ENCODE results near the gene PET117.
A peak's percentile ranks its signal among the peaks of the same experiment; 100 is the strongest.

Gene PET117

DNA sequence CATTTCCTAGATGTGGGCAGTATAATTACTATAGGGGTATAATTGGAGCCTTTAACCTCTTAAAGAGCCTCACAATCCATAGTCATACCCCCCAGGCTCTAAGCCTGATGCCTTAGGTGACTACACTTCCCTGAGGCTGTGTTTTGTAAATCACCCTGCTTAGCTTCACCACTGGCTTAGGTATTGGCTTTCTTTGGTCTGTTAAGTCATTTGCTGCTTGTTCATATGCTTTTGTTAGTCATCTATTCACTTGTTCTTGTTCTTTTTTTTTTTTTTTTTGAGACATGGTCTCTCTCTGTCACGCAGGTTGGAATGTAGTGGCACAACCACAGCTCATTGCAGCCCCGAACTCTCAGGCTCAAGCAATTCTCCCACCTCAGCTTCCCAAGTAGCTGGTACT lies 26.7 kb downstream of the PET117 start:
- TF ChIP-seq, protein P1, sequence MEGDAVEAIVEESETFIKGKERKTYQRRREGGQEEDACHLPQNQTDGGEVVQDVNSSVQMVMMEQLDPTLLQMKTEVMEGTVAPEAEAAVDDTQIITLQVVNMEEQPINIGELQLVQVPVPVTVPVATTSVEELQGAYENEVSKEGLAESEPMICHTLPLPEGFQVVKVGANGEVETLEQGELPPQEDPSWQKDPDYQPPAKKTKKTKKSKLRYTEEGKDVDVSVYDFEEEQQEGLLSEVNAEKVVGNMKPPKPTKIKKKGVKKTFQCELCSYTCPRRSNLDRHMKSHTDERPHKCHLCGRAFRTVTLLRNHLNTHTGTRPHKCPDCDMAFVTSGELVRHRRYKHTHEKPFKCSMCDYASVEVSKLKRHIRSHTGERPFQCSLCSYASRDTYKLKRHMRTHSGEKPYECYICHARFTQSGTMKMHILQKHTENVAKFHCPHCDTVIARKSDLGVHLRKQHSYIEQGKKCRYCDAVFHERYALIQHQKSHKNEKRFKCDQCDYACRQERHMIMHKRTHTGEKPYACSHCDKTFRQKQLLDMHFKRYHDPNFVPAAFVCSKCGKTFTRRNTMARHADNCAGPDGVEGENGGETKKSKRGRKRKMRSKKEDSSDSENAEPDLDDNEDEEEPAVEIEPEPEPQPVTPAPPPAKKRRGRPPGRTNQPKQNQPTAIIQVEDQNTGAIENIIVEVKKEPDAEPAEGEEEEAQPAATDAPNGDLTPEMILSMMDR (conservative IDR thresholded peaks at IDR 0.05; ENCODE audit: low read depth, low read length), result no peak

DNA sequence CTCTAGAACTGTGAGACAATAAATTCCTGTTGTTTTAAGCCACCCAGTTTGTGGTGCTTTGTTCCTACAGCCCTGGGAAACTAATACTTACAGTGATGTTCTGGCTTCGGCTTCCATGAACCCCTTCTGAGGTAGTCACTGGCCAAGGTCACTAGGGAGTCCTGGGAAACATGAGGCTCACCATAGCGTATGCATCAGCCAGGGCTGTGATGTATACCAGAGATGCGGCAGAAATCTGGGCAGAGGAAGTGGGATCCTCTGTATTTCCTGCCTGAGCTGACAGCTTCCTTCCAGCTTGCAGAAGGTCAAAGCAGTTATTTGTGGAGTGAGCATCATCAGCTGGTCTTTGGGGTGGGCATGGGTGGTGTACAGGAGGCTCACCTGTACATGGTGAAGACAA lies 27.9 kb downstream of the PET117 start:
- peak; percentile 57 for DNase-seq (ENCODE audit: low read depth)
- H3K4me3 ChIP-seq (ENCODE audit: low read depth, low read length), result no peak overlapping the region
- TF ChIP-seq, protein P1 (conservative IDR thresholded peaks at IDR 0.05; ENCODE audit: low read depth, low read length), result no peak

More for the DNA sequence above, 26.7 kb downstream of the PET117 start:
- H3K4me3 ChIP-seq (ENCODE audit: low read depth, low read length), result no peak overlapping the region
- DNase-seq (ENCODE audit: low read depth), result peak; percentile 5

DNA sequence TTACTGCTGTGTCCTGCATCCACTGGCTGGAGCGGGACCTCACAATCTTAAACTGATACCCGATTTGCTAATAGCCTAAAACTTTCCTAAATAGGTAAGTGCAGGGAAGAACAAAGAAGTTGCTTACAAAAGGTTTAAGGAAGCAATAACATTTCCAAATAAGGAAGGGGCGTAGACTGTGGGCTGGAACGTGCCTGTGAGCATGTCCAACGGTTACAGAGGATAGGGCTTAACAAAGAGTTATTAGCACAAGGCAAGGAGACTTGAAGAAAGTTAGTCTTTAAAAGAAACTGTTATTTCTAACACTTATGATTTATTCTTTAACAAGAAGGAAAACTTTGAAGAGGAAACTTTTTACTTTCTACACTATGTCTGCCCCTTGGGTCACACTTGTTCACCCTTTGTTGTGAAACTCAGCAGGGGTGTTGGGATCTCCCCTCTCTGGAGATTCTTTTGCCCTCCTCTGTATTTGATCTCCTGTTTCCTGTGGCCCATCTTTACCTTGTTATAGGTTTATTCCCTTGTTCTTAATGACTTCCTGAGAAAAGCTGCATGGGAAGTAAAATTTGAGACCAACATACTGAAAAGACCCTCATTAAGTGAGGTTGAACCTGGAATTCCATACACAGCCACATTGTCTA lies 28.7 kb downstream of the PET117 start:
- TF ChIP-seq, protein P1 (conservative IDR thresholded peaks at IDR 0.05; ENCODE audit: low read depth, low read length), result no peak
- DNase-seq (ENCODE audit: low read depth), result no peak
- no peak overlapping the region for H3K4me3 ChIP-seq (ENCODE audit: low read depth, low read length)

DNA sequence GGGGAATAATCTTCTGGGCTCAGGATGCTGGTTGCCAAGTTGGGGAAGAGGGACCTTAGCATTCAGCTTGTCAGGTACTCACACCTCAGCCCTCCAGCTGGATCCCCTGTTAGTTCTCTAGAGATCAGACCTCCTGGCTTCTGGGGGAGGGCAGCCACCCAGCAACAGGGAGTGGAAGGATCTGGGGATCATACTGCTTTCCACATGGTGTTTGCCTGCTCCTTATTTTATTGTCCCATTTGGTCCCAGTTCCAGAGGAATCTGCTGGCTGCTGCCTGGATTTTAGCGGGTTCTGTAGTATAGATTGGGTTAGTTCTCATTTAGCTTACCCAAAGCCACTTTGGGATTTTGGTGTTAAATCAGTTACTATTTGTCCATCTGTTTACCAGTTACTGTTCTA lies 29.3 kb downstream of the PET117 start:
- DNase-seq (ENCODE audit: low read depth), result no peak
- TF ChIP-seq, protein P1 (conservative IDR thresholded peaks at IDR 0.05; ENCODE audit: low read depth, low read length), result no peak
- no peak overlapping the region for H3K4me3 ChIP-seq (ENCODE audit: low read depth, low read length)

DNA sequence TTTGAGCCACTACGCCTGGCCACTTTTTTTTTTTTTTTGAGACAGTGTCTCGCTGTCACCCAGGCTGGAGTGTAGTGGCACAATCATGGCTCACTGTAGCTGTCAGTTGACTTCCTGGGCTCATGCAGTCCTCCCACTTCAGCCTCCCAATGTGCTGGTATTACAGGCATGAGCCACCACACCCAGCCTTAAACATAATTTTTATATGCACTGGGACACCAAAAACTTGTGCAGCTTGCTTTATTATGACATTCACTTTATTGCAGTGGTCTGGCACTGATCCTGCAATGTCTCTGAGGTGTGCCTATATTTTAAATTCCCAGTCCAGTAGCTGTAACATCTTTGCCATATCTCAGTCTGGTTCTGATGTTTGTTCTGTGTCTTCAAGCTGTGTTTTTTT lies 34.7 kb downstream of the PET117 start:
- no peak overlapping the region for H3K4me3 ChIP-seq (ENCODE audit: low read depth, low read length)
- TF ChIP-seq, protein P1 (conservative IDR thresholded peaks at IDR 0.05; ENCODE audit: low read depth, low read length), result no peak
- DNase-seq (ENCODE audit: low read depth), result no peak

DNA sequence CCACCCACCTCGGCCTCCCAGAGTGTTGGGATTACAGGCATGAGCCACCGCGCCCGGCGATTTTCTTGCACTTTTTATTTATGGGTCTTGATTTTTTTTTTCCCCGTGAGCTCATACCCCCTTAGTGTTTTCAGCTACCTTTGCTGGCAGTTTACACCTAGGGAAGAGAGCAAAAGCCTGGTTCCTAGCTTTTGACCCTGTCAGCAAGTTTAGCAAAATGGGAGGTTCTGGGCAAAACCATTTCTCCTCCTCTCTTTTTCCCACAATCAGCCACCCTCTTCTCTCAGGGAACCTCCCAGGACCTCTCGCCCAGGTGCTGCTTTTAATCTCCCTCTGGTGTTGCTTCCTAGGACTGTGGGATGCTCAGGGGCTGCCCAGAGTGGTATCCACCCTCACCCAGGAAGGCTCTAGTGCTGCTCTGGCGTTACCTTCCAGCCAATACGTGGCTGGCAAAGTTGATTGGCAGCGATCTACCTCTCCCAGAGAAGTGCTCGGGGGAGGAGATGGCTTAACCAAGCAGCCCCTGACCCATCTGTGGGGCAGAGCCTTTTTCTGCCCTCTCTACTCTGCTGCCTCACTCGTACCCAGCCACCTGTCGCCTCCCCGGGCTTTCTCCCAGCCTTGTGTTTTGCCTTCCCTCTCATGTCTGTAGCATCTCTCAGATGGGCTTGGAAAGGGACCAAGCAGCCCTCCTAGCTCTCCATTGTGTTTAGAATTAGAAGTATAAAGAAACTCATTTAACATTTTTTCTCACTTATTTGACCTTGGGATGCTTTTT lies 37.4 kb downstream of the PET117 start:
- no peak for DNase-seq (ENCODE audit: low read depth)
- TF ChIP-seq, protein P1 (conservative IDR thresholded peaks at IDR 0.05; ENCODE audit: low read depth, low read length), result no peak
- H3K4me3 ChIP-seq (ENCODE audit: low read depth, low read length), result no peak overlapping the region

Measured in choroid plexus epithelial cell (primary cell).